Colonic mucosa (tissue), 4 donors: ENCODE data around the gene SRGAP1. TPM values are rescaled to one million over a fixed set of nuclear protein-coding genes. Genes with fewer than 3 reads are reported as not detected.

Experiments used
- DNase-seq: peaks from one replicate; pipeline ENCODE4 v3.0.0-alpha.2; 2020
- H3K27ac ChIP-seq: fragments of 200-600 bp; one replicate; pipeline ENCODE4 v1.8.0; 2021
- H3K27me3 ChIP-seq: fragments of 200-600 bp; one replicate; pipeline ENCODE4 v1.8.0; 2021
- H3K36me3 ChIP-seq: fragments of 200-600 bp; one replicate; pipeline ENCODE4 v1.8.0; 2021
- H3K4me1 ChIP-seq: fragments of 200-600 bp; one replicate; pipeline ENCODE4 v1.8.0; 2021; ENCODE audit warnings: mild to moderate bottlenecking
- H3K4me3 ChIP-seq: fragments of 200-600 bp; one replicate; pipeline ENCODE4 v1.8.0; 2021
- H3K9ac ChIP-seq, 2 donors: one replicate each; pipeline ENCODE4 v1.7.0; 2013; ENCODE audit warnings: control low read depth in 2 of 2, low read depth in 2 of 2, low read length in 2 of 2
- H3K9me3 ChIP-seq: fragments of 200-600 bp; one replicate; pipeline ENCODE4 v1.8.0; 2021
- CTCF ChIP-seq: fragments of 200-600 bp; IDR thresholded peaks from one replicate; pipeline ENCODE4 v1.8.0; 2022; ENCODE audit warnings: antibody characterized with exemption, mild to moderate bottlenecking
- intact Hi-C: fragments of 100-400 bp; cut with DNase I; formaldehyde crosslinking; loops from one replicate; pipeline ENCODE4 v1.14.1; 2022
- total RNA-seq, 2 donors: library from RNA; stranded (reverse); fragmentation: NEBNext Ultra II Directional in 1 of 2; extraction: Animal tissue kit (Norgen Biotek cat#: 25700) in 1 of 2; gene quantifications; one replicate each; pipeline ENCODE4 v1.2.1, GENCODE V29; 2021
- donor health status: healthy.
- donor health status: DM: no; HTN: no; CAD: no.
- donor health status: DM: no; HTN: no; CAD: no.

The SRGAP1 gene
- total RNA-seq, 2 donors from 2014 or later: 8.7 to 9.8 TPM

GRCh38 chr12:63888908-63889635 lies 44.6 kb downstream of the SRGAP1 start:
- DNase-seq: no peak
- H3K27ac ChIP-seq: no peak overlapping the region
- H3K36me3 ChIP-seq: no peaks in the 10 kb centered on the region
- H3K4me1 ChIP-seq: no peaks in the 10 kb centered on the region
- TF ChIP-seq CTCF: no peak
- no peak overlapping the region for H3K9ac ChIP-seq
- intact Hi-C loops: no loop called here
- no peaks in the 10 kb centered on the region for H3K27me3 ChIP-seq
- H3K9me3 ChIP-seq: no peaks in the 10 kb centered on the region
- H3K4me3 ChIP-seq: no peak overlapping the region

GRCh38 chr12:63889721-63890509 lies 45.4 kb downstream of the SRGAP1 start:
- H3K27me3 ChIP-seq: no peaks in the 10 kb centered on the region
- no peak overlapping the region for H3K9ac ChIP-seq
- no peaks in the 10 kb centered on the region for H3K36me3 ChIP-seq
- intact Hi-C loops: no loop called here
- no peak overlapping the region for H3K27ac ChIP-seq
- H3K9me3 ChIP-seq: no peaks in the 10 kb centered on the region
- no peak for TF ChIP-seq CTCF
- DNase-seq: no peak
- H3K4me1 ChIP-seq: no peaks in the 10 kb centered on the region
- no peak overlapping the region for H3K4me3 ChIP-seq

- no peak overlapping the region for H3K4me3 ChIP-seq
- TF ChIP-seq CTCF: no peak
- H3K9me3 ChIP-seq: no peaks in the 10 kb centered on the region
- H3K9ac ChIP-seq: no peak overlapping the region
- H3K4me1 ChIP-seq: no peaks in the 10 kb centered on the region
- no peak overlapping the region for H3K27ac ChIP-seq
- no peaks in the 10 kb centered on the region for H3K27me3 ChIP-seq
- intact Hi-C loops: no loop called here
- DNase-seq: no peak
- H3K36me3 ChIP-seq: no peaks in the 10 kb centered on the region
Measured at GRCh38 chr12:63893170-63893569, 48.7 kb downstream of the SRGAP1 start.

- intact Hi-C loops: no loop called here
- Histone ChIP-seq H3K9me3 (no peaks in the 10 kb centered on the region), H3K27ac (no peak overlapping the region), H3K36me3 (no peaks in the 10 kb centered on the region), H3K4me3 (no peak overlapping the region), H3K27me3 (no peaks in the 10 kb centered on the region), H3K9ac (no peak overlapping the region), H3K4me1 (no peaks in the 10 kb centered on the region)
- DNase-seq: no peak
- TF ChIP-seq CTCF: no peak
Measured at GRCh38 chr12:63894132-63894531, 49.6 kb downstream of the SRGAP1 start.

GRCh38 chr12:63895841-63896240 lies 51.3 kb downstream of the SRGAP1 start:
- Histone ChIP-seq H3K9me3 (no peaks in the 10 kb centered on the region), H3K27ac (no peak overlapping the region), H3K36me3 (no peaks in the 10 kb centered on the region), H3K27me3 (no peaks in the 10 kb centered on the region), H3K9ac (no peak overlapping the region), H3K4me3 (no peak overlapping the region), H3K4me1 (no peaks in the 10 kb centered on the region)
- no peak for TF ChIP-seq CTCF
- no peak for DNase-seq
- intact Hi-C loops: no loop called here
